ENCODE data around the gene GPR132.

DNA sequence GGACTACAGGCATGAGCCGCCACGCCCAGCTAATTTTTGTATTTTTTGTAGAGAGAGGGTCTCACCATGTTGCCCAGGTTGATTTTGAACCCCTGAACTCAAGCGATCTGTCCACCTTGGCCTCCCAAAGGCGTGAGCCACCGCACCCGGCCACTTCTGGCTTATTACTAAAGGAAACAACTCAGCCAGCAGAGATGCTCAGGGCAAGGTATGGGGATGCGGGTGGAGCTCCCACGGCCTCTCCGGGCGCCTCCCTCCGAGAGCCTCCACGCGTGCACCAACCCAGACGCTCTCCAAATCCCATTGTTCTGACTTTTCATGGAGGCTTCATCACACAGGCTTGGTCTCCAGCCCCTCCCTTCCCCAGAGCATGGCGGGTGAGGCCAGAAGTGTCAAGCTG, 6.1 kb upstream of the GPR132 start:
- TF ChIP-seq, protein P1, sequence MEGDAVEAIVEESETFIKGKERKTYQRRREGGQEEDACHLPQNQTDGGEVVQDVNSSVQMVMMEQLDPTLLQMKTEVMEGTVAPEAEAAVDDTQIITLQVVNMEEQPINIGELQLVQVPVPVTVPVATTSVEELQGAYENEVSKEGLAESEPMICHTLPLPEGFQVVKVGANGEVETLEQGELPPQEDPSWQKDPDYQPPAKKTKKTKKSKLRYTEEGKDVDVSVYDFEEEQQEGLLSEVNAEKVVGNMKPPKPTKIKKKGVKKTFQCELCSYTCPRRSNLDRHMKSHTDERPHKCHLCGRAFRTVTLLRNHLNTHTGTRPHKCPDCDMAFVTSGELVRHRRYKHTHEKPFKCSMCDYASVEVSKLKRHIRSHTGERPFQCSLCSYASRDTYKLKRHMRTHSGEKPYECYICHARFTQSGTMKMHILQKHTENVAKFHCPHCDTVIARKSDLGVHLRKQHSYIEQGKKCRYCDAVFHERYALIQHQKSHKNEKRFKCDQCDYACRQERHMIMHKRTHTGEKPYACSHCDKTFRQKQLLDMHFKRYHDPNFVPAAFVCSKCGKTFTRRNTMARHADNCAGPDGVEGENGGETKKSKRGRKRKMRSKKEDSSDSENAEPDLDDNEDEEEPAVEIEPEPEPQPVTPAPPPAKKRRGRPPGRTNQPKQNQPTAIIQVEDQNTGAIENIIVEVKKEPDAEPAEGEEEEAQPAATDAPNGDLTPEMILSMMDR (IDR thresholded peaks at IDR 0.05), result no peak
- TF ChIP-seq POLR2AphosphoS5 (IDR thresholded peaks at IDR 0.05) (no peak), EP300 (IDR thresholded peaks at IDR 0.05) (no peak), POLR2A (IDR thresholded peaks at IDR 0.05) (no peak)
